GM21619 (cell line): Measurements from ENCODE around the gene TNFAIP8L2.
"Not testable (repeated sequence)": the region's sequence is repeated elsewhere in the genome, so short reads cannot be mapped to it uniquely, and the experiment has no call there.

ENCODE experiments used
- ATAC-seq: cut with Tn5 transposase; IDR thresholded peaks from one replicate; pipeline ENCODE4 v1.9.1; 2021; ENCODE audit not compliant: unreplicated experiment

TNFAIP8L2 gene

DNA sequence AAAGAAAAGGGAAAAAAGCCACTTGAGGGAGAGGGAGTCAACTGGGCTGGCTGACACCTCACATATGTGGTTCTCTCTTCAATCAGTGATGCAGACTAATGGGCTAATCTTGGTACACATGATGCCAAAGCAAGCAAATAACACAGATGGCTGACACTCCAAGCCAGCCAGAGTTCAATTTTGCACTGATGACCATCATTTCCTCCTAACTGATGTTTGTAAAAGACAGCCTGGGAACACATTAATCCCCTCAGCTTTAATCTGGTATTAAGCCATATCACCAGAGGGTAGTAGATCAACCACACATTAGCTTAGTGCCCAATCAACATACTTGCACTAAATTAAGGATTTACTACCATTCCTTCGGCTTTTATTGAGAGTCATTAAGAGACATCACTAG lies 30.8 kb downstream of the TNFAIP8L2 start:
- ATAC-seq = no peak

DNA sequence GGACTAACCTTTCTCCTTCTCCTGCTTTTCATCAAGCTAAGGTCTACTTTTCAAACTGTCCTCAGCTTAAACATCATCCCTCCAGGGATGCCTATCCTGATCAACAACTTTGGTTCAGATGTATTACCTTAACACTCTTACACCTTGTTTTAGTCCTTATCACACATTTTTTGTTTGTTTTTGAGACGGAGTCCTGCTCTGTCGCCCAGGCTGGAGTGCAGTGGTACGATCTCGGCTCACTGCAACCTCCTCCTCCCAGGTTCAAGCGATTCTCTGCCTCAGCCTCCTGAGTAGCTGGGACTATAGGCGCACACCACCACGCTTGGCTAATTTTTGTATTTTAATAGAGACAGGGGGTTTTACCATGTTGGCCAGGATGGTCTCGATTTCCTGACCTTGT lies 32.2 kb downstream of the TNFAIP8L2 start:
- not testable (repeated sequence) for ATAC-seq

DNA sequence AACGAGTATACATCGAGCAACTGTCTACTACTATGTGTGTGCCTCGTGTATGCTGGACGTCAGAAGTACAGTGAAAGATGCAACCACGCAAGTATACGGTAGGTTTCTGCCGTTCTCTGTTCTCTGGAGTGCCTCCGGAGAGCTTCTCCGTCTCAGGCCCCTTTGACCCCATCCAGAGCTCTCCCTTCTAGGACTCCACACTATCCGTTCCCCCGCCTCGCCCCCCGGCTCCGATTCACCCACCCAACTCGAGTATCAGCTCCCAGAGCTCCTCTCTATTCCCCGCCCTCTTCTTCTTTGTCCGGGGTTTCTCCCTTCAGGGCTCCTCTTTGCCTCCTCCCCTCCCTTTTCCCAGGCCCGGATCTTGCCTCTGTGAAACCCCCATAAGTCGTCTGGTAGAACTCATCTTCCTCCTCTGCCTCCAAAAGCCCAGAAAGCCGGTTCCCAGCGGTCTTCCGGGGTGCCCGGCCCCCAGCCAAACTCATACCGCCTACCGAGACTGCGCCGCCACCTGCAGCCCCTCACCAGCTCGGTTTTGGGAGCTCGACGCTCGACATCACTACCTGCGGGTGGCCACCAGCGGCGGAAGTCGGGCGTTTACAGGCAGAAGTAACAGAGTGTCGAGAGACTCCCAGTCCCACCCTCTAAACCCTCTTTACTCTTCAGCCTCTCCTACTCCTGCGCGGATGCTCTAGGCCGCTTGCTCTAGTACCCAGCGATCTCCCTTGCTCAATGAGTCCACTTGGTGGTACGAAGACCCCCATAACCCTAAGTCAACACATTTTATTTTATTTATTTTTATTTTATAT lies 33.4 kb downstream of the TNFAIP8L2 start, which contains the start of gene VPS72:
Gene VPS72, minus strand, starts transcription at position 561 of the 809 bp plus-strand sequence. Its CDS starts 76 bp downstream, at position 485.
- ATAC-seq = peak; percentile 85

DNA sequence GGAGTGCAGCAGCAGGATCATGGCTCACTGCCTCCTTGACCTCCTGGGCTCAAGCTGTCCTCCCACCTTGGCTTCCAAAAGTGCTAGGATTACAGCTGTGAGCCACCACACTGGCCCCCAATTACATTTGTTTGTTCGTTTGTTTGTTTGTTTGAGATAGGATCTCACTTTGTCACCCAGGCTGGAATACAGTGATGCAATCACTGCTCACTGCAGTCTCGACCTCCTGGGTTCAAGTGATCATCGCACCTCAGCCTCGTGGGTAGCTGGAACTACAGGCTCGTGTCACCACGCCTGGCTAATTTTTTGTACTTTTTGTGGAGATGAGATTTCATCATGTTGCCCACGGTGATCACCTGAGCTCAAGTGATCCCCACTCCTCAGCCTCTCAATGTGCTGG lies 35.6 kb downstream of the TNFAIP8L2 start:
- ATAC-seq = no peak

DNA sequence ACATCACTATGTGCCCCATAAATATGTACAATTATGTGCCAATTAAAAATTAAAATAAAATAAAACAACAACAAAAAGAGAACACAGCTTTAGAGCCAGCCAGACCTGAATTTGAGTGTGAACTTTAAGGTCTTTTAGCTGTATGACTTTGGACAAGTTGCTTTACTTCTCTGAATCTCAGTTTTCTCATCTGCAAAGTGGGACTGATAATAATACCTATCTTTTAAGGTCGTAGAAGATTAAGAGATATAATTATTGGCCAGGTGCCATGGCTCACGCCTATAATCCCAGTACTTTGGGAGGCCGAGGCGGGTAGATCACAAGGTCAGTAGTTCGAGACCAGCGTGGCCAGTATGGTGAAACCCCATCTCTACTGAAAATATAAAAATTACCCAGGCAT lies 36.9 kb downstream of the TNFAIP8L2 start:
- ATAC-seq = no peak

DNA sequence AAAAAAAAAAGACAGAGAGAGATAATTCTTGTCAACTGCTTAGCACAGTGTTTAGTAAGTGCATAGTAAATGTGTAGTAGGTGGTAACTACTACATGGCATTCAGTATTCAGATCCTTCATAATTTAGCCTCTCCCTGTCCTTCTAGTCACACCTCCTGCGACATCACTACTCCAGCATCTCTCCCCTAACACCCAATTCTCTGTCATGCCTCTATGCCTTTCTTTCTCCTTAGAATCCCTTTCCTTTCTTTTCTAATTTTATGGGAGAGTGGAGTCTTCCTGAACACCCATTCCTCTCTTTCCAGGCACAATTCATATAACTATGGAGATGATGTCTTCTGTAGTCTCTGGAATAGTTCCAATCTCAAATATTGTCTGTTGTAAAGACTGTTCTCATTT lies 37.4 kb downstream of the TNFAIP8L2 start:
- ATAC-seq = no peak

GRCh38 chr1:151194894-151195594 lies 38.6 kb downstream of the TNFAIP8L2 start:
- not testable (repeated sequence) for ATAC-seq

GRCh38 chr1:151196292-151196800 lies 39.9 kb downstream of the TNFAIP8L2 start:
- no peak for ATAC-seq

- ATAC-seq = no peak
Measured at GRCh38 chr1:151197863-151198253, 41.4 kb downstream of the TNFAIP8L2 start.

- ATAC-seq = peak; percentile 75
Measured at GRCh38 chr1:151198254-151199127, 42.0 kb downstream of the TNFAIP8L2 start, which contains the start of gene PIP5K1A. Gene PIP5K1A, plus strand, starts transcription at chr1:151198552. Its CDS starts 445 bp downstream, at chr1:151198997.

GRCh38 chr1:151199873-151200581 lies 43.6 kb downstream of the TNFAIP8L2 start:
- ATAC-seq = no peak

DNA sequence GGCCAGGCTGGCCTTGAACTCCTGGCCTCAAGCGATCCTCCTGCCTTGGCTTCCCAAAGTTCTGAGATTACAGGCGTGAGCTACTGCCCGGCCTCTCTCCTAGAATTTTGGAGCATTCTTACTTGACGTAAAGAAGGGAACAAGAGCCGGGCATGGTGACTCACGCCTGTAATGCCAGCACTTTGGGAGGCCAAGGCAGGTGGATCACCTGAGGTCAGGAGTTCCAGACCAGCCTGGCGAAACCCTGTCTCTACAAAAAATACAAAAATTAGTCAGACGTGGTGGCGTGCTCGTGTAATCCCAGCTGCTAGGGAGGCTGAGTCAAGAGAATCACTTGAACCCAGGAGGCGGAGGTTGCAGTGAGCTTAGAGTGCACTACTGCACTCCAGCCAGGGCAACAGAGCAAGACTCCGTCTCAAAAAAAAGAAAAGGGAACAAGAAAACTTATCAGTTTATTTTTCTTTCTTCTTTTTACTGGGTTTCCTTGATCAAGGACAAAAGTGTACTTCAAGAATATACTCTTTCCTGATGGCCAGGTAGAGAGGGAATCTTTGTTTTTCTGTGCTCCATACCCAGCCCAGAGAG lies 49.0 kb downstream of the TNFAIP8L2 start:
- not testable (repeated sequence) for ATAC-seq
